Activated CD4-positive, alpha-beta T cell treated with anti-CD3 and anti-CD28 coated beads for 36 hours (primary cell): ENCODE measurements around the gene PXDC1. TPM values are rescaled to one million over a fixed set of nuclear protein-coding genes. Genes with fewer than 3 reads are reported as not detected.

Source experiments
- ATAC-seq: fragments of 200-7000 bp; cut with Tn5 transposase; one replicate; pipeline ENCODE4 v1.10.0; 2021; ENCODE audit warnings: mild to moderate bottlenecking, moderate library complexity
- CTCF ChIA-PET: fragments of 350-600 bp; sonication (Branson Sonifier 250); formaldehyde crosslinking; loops from one replicate; lab custom pipeline; 2021; ENCODE audit warnings: antibody characterized with exemption; lab: Charles Lee
- POLR2A ChIA-PET: fragments of 350-600 bp; sonication (Branson Sonifier 250); formaldehyde crosslinking; loops from one replicate; lab custom pipeline; 2021; ENCODE audit warnings: antibody characterized with exemption, inconsistent platforms; lab: Charles Lee
- DNase-seq: peaks from one replicate; pipeline ENCODE4 v3.0.0-alpha.2; 2020
- H3K27ac Mint-ChIP-seq: one replicate; pipeline ENCODE4 v1.8.0; 2021; ENCODE audit warnings: mixed read lengths
- H3K27me3 Mint-ChIP-seq: one replicate; pipeline ENCODE4 v1.8.0; 2021; ENCODE audit warnings: mixed read lengths
- H3K36me3 Mint-ChIP-seq: one replicate; pipeline ENCODE4 v1.8.0; 2021; ENCODE audit warnings: low read depth, mixed read lengths
- H3K4me1 Mint-ChIP-seq: one replicate; pipeline ENCODE4 v1.8.0; 2021; ENCODE audit warnings: mixed read lengths
- H3K4me3 Mint-ChIP-seq: one replicate; pipeline ENCODE4 v1.8.0; 2021; ENCODE audit warnings: mild to moderate bottlenecking, moderate library complexity, mixed read lengths
- H3K9me3 Mint-ChIP-seq: one replicate; pipeline ENCODE4 v1.8.0; 2021; ENCODE audit warnings: low read depth, mixed read lengths
- intact Hi-C, 2 experiments: fragments of 100-400 bp; cut with DNase I in 1 of 2; cut with micrococcal nuclease in 1 of 2; formaldehyde crosslinking; loops; one replicate each; pipeline versions ENCODE4 v1.14.2 to v1.15.1; 2022 to 2024; cut with DNase I, micrococcal nuclease
- total RNA-seq, 2 experiments: library from RNA; stranded (reverse); gene quantifications; one replicate each; pipeline ENCODE4 v1.2.3, GENCODE V29; 2021

PXDC1 gene
- total RNA-seq, 2 experiments from 2014 or later, result 1.6 to 2.4 TPM

DNA sequence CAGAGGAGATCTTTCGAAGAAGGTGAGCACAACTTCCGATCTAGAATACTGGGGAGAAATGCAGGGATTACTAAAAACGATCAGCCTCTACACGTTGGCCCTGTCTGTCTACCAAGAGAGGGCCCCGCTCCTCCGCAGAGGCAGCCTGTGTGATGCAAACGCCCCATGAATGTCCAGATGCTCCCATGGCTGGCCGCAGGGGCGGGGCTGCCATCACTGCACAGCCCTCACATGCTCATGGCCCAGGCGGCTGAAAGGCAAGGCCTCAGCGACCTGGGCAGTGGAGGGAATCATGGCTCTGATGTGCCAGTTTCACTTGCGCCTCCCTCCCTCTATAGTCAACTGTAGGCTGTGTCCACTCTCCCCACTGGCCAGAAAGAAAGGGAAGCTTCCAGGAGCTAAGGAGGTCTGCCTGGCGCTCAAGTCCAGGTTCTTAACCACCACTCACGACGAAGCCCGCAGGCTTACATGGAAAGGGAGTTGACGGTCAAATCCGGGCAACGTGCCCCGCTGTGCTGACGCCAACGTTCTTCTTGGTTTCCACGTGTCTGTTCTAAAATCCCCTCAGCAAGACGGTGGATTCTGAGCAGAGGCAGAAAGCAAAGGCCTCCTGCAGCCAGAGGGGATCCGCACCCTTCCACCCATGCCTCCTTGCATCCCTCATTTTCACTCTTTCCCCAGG lies 14.2 kb downstream of the PXDC1 start:
- Mint-ChIP-seq H3K36me3 (no peaks in the 10 kb centered on the region), H3K9me3 (peaks cover 3% of the 10 kb centered on the region), H3K27ac (no peak overlapping the region), H3K27me3 (peaks cover 11% of the 10 kb centered on the region), H3K4me3 (no peak overlapping the region), H3K4me1 (no peaks in the 10 kb centered on the region)
- ChIA-PET POLR2A (no interaction called here), CTCF (no interaction called here)
- DNase-seq (no peak), ATAC-seq (no peak)
- intact Hi-C loops, result loop anchor here in 1 of 2 experiments (10.0 kb wide), 1 partner anchor 612 kb away; no protein-coding TSS in a partner anchor

GRCh38 chr6:3735029-3735605 lies 16.4 kb downstream of the PXDC1 start:
- Mint-ChIP-seq H3K27me3 (peaks cover 9% of the 10 kb centered on the region), H3K4me3 (no peak overlapping the region), H3K27ac (no peak overlapping the region), H3K36me3 (no peaks in the 10 kb centered on the region), H3K4me1 (no peaks in the 10 kb centered on the region), H3K9me3 (peaks cover 3% of the 10 kb centered on the region)
- POLR2A ChIA-PET, result no interaction called here
- intact Hi-C loops, result loop anchor here in 1 of 2 experiments (10.0 kb wide), 1 partner anchor 610 kb away; no protein-coding TSS in a partner anchor
- ATAC-seq (no peak), DNase-seq (no peak)
- CTCF ChIA-PET, result interaction anchor here (0.6 to 7.6 kb wide), 3 partner anchors 15 to 454 kb away, joined by 3 to 73 read pairs (median 3); no protein-coding TSS in a partner anchor

- H3K27ac Mint-ChIP-seq, result no peak overlapping the region
- ChIA-PET POLR2A (no interaction called here), CTCF (interaction anchor here (2.9 to 7.6 kb wide), 2 partner anchors 7 to 453 kb away, joined by 14 to 73 read pairs; no protein-coding TSS in a partner anchor)
- no peaks in the 10 kb centered on the region for H3K36me3 Mint-ChIP-seq
- H3K9me3 Mint-ChIP-seq, result peaks cover 3% of the 10 kb centered on the region
- intact Hi-C loops, result loop anchor here in 1 of 2 experiments (5.0 to 10.0 kb wide), 2 partner anchors 322 to 609 kb away; no protein-coding TSS in a partner anchor
- H3K27me3 Mint-ChIP-seq, result peaks cover 10% of the 10 kb centered on the region
- no peaks in the 10 kb centered on the region for H3K4me1 Mint-ChIP-seq
- no peak for DNase-seq
- H3K4me3 Mint-ChIP-seq, result no peak overlapping the region
- ATAC-seq, result no peak
These were observed 17.5 kb downstream of the PXDC1 start for GRCh38 chr6:3734023-3734422.

GRCh38 chr6:3733321-3733925 lies 18.1 kb downstream of the PXDC1 start:
- no peak overlapping the region for H3K4me3 Mint-ChIP-seq
- ChIA-PET POLR2A (no interaction called here), CTCF (interaction anchor here (0.5 to 7.6 kb wide), 12 partner anchors 8 to 482 kb away, joined by 3 to 73 read pairs (median 5); no protein-coding TSS in a partner anchor)
- intact Hi-C loops, result loop anchor here in 1 of 2 experiments (5.0 to 10.0 kb wide), 2 partner anchors 321 to 609 kb away; no protein-coding TSS in a partner anchor
- H3K9me3 Mint-ChIP-seq, result peaks cover 3% of the 10 kb centered on the region
- H3K27ac Mint-ChIP-seq, result no peak overlapping the region
- ATAC-seq, result no peak
- peaks cover 12% of the 10 kb centered on the region for H3K27me3 Mint-ChIP-seq
- no peak for DNase-seq
- H3K4me1 Mint-ChIP-seq, result no peaks in the 10 kb centered on the region
- no peaks in the 10 kb centered on the region for H3K36me3 Mint-ChIP-seq

GRCh38 chr6:3732345-3733141 lies 19.0 kb downstream of the PXDC1 start:
- intact Hi-C loops, result loop anchor here (1.0 to 10.0 kb wide), 5 partner anchors 320 to 608 kb away; no protein-coding TSS in a partner anchor
- Mint-ChIP-seq H3K4me3 (no peak overlapping the region), H3K27me3 (peaks cover 12% of the 10 kb centered on the region), H3K36me3 (no peaks in the 10 kb centered on the region), H3K4me1 (no peaks in the 10 kb centered on the region), H3K27ac (no peak overlapping the region), H3K9me3 (peaks cover 3% of the 10 kb centered on the region)
- ChIA-PET POLR2A (no interaction called here), CTCF (interaction anchor here (0.5 to 7.6 kb wide), 35 partner anchors 9 to 581 kb away, joined by 3 to 73 read pairs (median 4); no protein-coding TSS in a partner anchor)
- DNase-seq (peak; percentile 80), ATAC-seq (peak; percentile 83)

DNA sequence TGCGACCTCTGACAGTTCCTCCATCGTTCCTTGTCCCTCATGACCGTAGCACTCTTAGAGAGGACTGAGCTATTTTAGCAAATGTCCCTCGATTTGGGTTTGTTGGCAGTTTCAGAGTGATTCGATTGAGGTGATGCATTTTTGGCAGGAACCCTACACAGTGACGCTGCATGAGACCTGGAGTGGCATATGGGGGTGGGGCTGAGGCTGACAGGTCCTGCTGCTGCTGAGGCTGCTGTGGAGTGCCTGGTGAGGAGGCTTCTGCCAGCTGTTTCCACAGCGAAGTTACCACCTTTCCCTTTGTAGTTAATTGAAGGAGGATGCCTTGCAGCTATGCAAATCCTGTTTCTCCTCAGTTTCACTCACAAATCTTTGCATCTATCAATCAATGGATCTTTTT lies 19.8 kb downstream of the PXDC1 start:
- Mint-ChIP-seq H3K27ac (no peak overlapping the region), H3K4me1 (no peaks in the 10 kb centered on the region)
- CTCF ChIA-PET, result interaction anchor here (0.5 to 7.6 kb wide), 29 partner anchors 10 to 580 kb away, joined by 3 to 73 read pairs (median 4); no protein-coding TSS in a partner anchor

DNA sequence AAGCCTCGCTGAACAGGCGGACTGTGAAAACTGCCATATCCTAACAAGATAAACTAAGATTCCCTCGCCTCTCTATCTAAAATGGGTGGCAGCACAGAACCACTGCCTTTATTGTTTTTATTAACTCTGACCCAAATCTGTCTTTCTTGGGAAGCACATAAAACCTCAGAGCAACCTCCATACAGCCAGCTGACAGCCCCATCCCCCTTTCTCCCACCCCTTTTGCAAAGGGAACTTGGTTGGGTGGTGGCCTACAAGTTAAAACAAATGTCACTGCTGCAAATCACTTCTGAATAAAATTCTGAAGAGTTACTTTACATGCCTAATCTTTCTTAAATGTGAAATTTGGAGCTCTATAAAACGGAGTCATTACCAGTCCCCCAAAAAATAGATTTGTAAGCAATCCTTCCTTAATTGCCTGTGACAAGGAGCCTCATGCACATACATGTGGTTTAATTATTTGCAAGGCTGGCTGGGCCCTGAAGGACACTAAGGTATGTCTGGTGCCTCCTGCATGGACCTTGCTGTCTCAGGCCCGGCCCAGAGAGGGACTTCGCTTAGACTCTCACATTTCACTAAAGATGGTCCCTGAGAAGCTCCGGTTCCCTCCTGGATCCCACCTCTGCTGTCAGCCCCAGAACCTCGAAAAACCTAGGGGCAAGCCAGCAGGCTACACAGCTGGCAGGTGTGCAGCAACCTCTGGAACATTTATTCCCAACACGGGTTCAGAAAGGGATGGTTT lies 21.7 kb downstream of the PXDC1 start:
- H3K4me3 Mint-ChIP-seq, result no peak overlapping the region
- no peak for DNase-seq
- H3K4me1 Mint-ChIP-seq, result no peaks in the 10 kb centered on the region
- ChIA-PET CTCF (interaction anchor here (0.6 to 7.6 kb wide), 4 partner anchors 248 to 449 kb away, joined by 3 to 73 read pairs (median 6); no protein-coding TSS in a partner anchor), POLR2A (no interaction called here)
- H3K36me3 Mint-ChIP-seq, result no peaks in the 10 kb centered on the region
- H3K9me3 Mint-ChIP-seq, result no peaks in the 10 kb centered on the region
- H3K27ac Mint-ChIP-seq, result no peak overlapping the region
- intact Hi-C loops, result loop anchor here in 1 of 2 experiments (5.0 to 10.0 kb wide), 2 partner anchors 317 to 605 kb away; no protein-coding TSS in a partner anchor
- no peak for ATAC-seq
- H3K27me3 Mint-ChIP-seq, result peaks cover 10% of the 10 kb centered on the region

More for the DNA sequence above, 19.8 kb downstream of the PXDC1 start:
- intact Hi-C loops, result loop anchor here (1.0 to 10.0 kb wide), 5 partner anchors 319 to 607 kb away; no protein-coding TSS in a partner anchor
- DNase-seq (no peak), ATAC-seq (no peak)
- H3K4me3 Mint-ChIP-seq, result no peak overlapping the region
- POLR2A ChIA-PET, result no interaction called here
- H3K9me3 Mint-ChIP-seq, result peaks cover 3% of the 10 kb centered on the region
- H3K36me3 Mint-ChIP-seq, result no peaks in the 10 kb centered on the region
- peaks cover 12% of the 10 kb centered on the region for H3K27me3 Mint-ChIP-seq

- Mint-ChIP-seq H3K9me3 (no peaks in the 10 kb centered on the region), H3K4me3 (no peak overlapping the region), H3K36me3 (no peaks in the 10 kb centered on the region), H3K4me1 (no peaks in the 10 kb centered on the region), H3K27ac (no peak overlapping the region), H3K27me3 (peaks cover 10% of the 10 kb centered on the region)
- POLR2A ChIA-PET, result no interaction called here
- CTCF ChIA-PET, result interaction anchor here (0.7 to 7.6 kb wide), 6 partner anchors 15 to 476 kb away, joined by 3 to 73 read pairs (median 4); no protein-coding TSS in a partner anchor
- ATAC-seq (no peak), DNase-seq (no peak)
- intact Hi-C loops, result no loop called here
These were observed 23.9 kb downstream of the PXDC1 start for GRCh38 chr6:3727593-3728108.

- Mint-ChIP-seq H3K27me3 (peaks cover 6% of the 10 kb centered on the region), H3K4me3 (no peak overlapping the region), H3K9me3 (no peaks in the 10 kb centered on the region), H3K27ac (no peak overlapping the region), H3K36me3 (no peaks in the 10 kb centered on the region), H3K4me1 (no peaks in the 10 kb centered on the region)
- POLR2A ChIA-PET, result no interaction called here
- ATAC-seq (no peak), DNase-seq (no peak)
- intact Hi-C loops, result no loop called here
- CTCF ChIA-PET, result interaction anchor here (1.2 kb wide), 1 partner anchor 442 kb away, joined by 4 read pairs; no protein-coding TSS in a partner anchor
These were observed 24.5 kb downstream of the PXDC1 start for GRCh38 chr6:3727036-3727435.

DNA sequence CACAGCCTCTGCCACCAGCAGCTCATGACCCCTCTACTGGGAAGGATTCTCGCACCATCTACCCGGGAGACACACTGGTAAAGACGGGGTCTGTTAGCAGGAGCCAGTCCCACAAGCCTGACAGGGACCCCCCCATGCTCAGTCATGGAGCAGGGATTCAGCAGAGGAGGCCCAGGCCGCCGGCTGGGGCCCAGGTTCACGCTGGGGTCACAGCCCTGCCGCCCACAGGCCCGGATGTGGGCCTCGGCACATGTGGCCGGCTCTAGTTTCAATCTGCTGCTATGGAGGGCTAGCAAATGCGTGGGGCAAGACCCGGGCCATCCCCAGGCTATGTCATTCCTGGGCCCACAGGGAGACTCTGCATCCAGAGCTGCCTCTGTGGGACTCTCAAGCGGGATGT lies 25.1 kb downstream of the PXDC1 start:
- Mint-ChIP-seq H3K36me3 (no peaks in the 10 kb centered on the region), H3K27me3 (peaks cover 3% of the 10 kb centered on the region), H3K4me3 (no peak overlapping the region), H3K9me3 (no peaks in the 10 kb centered on the region), H3K27ac (no peak overlapping the region), H3K4me1 (no peaks in the 10 kb centered on the region)
- ChIA-PET CTCF (interaction anchor here (0.6 to 1.2 kb wide), 2 partner anchors 417 to 442 kb away, joined by 3 to 4 read pairs; no protein-coding TSS in a partner anchor), POLR2A (interaction anchor here (0.5 kb wide), 1 partner anchor 207 kb away, joined by 3 read pairs; no protein-coding TSS in a partner anchor)
- DNase-seq, result no peak
- intact Hi-C loops, result no loop called here
- ATAC-seq, result no peak
